Measurements from ENCODE around the gene TAL1.

GRCh38 chr1:47179988-47180563, 51.9 kb downstream of the TAL1 start:
- no peak for TF ChIP-seq TBL1XR1 (IDR thresholded peaks at IDR 0.05; ENCODE audit: low read depth, low read length)
- no peak for TF ChIP-seq EZH2 (IDR thresholded peaks at IDR 0.05; ENCODE audit: borderline replicate concordance, control insufficient read depth, low read depth, low read length)
- no peak for TF ChIP-seq RCOR1 (conservative IDR thresholded peaks at IDR 0.05; ENCODE audit: low read depth, low read length)
- TF ChIP-seq ZBTB33 (IDR thresholded peaks at IDR 0.05): no peak
- TF ChIP-seq, protein P1, sequence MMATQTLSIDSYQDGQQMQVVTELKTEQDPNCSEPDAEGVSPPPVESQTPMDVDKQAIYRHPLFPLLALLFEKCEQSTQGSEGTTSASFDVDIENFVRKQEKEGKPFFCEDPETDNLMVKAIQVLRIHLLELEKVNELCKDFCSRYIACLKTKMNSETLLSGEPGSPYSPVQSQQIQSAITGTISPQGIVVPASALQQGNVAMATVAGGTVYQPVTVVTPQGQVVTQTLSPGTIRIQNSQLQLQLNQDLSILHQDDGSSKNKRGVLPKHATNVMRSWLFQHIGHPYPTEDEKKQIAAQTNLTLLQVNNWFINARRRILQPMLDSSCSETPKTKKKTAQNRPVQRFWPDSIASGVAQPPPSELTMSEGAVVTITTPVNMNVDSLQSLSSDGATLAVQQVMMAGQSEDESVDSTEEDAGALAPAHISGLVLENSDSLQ (IDR thresholded peaks at IDR 0.05): no peak
- TF ChIP-seq TAF1 (IDR thresholded peaks at IDR 0.05; ENCODE audit: borderline replicate concordance, low read depth, low read length): no peak
- no peak for TF ChIP-seq PAX8 (IDR thresholded peaks at IDR 0.05)
- TF ChIP-seq ZNF274 (IDR thresholded peaks at IDR 0.05; ENCODE audit: insufficient read depth, insufficient read length): no peak
- TF ChIP-seq, protein P2, sequence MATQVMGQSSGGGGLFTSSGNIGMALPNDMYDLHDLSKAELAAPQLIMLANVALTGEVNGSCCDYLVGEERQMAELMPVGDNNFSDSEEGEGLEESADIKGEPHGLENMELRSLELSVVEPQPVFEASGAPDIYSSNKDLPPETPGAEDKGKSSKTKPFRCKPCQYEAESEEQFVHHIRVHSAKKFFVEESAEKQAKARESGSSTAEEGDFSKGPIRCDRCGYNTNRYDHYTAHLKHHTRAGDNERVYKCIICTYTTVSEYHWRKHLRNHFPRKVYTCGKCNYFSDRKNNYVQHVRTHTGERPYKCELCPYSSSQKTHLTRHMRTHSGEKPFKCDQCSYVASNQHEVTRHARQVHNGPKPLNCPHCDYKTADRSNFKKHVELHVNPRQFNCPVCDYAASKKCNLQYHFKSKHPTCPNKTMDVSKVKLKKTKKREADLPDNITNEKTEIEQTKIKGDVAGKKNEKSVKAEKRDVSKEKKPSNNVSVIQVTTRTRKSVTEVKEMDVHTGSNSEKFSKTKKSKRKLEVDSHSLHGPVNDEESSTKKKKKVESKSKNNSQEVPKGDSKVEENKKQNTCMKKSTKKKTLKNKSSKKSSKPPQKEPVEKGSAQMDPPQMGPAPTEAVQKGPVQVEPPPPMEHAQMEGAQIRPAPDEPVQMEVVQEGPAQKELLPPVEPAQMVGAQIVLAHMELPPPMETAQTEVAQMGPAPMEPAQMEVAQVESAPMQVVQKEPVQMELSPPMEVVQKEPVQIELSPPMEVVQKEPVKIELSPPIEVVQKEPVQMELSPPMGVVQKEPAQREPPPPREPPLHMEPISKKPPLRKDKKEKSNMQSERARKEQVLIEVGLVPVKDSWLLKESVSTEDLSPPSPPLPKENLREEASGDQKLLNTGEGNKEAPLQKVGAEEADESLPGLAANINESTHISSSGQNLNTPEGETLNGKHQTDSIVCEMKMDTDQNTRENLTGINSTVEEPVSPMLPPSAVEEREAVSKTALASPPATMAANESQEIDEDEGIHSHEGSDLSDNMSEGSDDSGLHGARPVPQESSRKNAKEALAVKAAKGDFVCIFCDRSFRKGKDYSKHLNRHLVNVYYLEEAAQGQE (IDR thresholded peaks at IDR 0.05; ENCODE audit: low read depth, low read length): no peak
- no peak for TF ChIP-seq CTCF (IDR thresholded peaks at IDR 0.05 in 2 of 3, conservative IDR thresholded peaks at IDR 0.05 in 1 of 3; ENCODE audit: control insufficient read depth in 2 of 3, extremely low read depth in 1 of 3, insufficient read depth in 1 of 3, low read depth in 3 of 3, low read length in 3 of 3)
- no peak for TF ChIP-seq POLR2A (IDR thresholded peaks at IDR 0.05; ENCODE audit: low read depth, low read length)

Data from GM12878 (cell line).